Measurements from ENCODE around the gene GARRE1.

Gene GARRE1

GRCh38 chr19:34259367-34260095, 5.2 kb downstream of the GARRE1 start:
- in situ Hi-C loops (cut with MboI; ENCODE audit: low pct_unique_long_range_greater_than_20kb, low sequenced_read_pairs, unreplicated experiment), result no loop called here
- no peak for TF ChIP-seq CTCF (IDR thresholded peaks at IDR 0.05; ENCODE audit: extremely low read depth, insufficient read depth, missing control alignments)
- no peak for DNase-seq (ENCODE audit: low spot score)

DNA sequence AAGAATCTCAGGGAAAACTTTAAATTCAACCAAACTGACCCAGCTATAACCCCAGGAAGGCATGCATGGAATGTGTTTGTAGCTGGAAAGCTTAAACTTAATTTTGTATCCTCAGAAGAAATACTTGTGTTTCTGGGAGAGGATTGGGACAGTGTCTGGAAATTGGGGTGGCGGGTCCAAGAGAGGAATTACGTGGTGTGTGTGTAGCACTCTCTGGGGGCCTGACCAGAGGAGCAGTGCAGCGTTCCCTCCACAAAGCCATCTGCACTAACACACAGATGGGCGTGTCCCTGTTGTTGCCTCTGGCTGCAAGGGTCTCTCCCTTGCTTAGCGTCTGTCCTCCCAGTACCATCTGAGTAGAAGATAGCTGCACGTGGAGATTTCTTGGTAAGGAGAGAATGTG, 6.4 kb downstream of the GARRE1 start:
- no peak for TF ChIP-seq CTCF (IDR thresholded peaks at IDR 0.05; ENCODE audit: extremely low read depth, insufficient read depth, missing control alignments)
- DNase-seq (ENCODE audit: low spot score), result no peak
- in situ Hi-C loops (cut with MboI; ENCODE audit: low pct_unique_long_range_greater_than_20kb, low sequenced_read_pairs, unreplicated experiment), result no loop called here

DNA sequence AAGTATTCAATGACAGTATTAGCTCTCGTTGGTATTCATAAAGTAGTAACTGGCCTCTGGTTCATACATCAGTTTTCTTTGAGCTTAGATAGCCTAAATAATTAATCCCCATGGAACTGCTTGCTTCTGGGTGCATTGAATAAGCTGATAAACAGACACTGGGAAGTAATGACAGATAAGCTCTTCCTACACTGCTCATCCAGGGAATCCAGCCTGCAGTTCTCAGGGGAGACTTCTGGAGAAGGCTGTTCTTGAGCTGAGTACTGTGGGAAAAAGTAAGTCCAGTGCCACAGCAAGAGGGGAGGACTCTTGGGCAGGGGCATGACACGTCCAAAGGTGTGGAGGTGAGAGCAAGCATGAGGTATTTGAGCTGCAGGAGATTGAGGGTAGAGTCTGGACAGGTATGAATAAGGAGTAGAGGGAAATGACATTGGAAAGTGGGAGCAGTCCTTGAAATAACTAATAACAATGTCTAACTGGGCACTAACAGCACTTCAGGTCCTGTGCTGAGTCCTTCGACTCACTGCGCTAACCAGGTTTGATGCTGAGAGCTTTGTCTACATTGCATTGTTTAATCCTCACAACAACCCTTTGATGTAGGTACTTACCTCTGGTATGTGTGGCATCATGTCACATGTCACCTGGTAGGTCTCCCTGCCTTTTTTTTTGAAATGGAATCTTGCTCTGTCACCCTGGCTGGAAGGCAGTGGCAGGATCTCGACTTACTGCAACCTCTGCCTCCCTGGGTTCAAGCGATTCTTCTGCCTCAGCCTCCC, 7.2 kb downstream of the GARRE1 start:
- in situ Hi-C loops (cut with MboI; ENCODE audit: low pct_unique_long_range_greater_than_20kb, low sequenced_read_pairs, unreplicated experiment), result no loop called here
- no peak for TF ChIP-seq CTCF (IDR thresholded peaks at IDR 0.05; ENCODE audit: extremely low read depth, insufficient read depth, missing control alignments)
- no peak for DNase-seq (ENCODE audit: low spot score)

GRCh38 chr19:34263745-34264237, 9.4 kb downstream of the GARRE1 start:
- no peak for DNase-seq (ENCODE audit: low spot score)
- no peak for TF ChIP-seq CTCF (IDR thresholded peaks at IDR 0.05; ENCODE audit: extremely low read depth, insufficient read depth, missing control alignments)
- in situ Hi-C loops (cut with MboI; ENCODE audit: low pct_unique_long_range_greater_than_20kb, low sequenced_read_pairs, unreplicated experiment), result no loop called here

- no peak for DNase-seq (ENCODE audit: low spot score)
- TF ChIP-seq CTCF (IDR thresholded peaks at IDR 0.05; ENCODE audit: extremely low read depth, insufficient read depth, missing control alignments), result no peak
- in situ Hi-C loops (cut with MboI; ENCODE audit: low pct_unique_long_range_greater_than_20kb, low sequenced_read_pairs, unreplicated experiment), result no loop called here
Observed at GRCh38 chr19:34265221-34265650, 10.9 kb downstream of the GARRE1 start.

DNA sequence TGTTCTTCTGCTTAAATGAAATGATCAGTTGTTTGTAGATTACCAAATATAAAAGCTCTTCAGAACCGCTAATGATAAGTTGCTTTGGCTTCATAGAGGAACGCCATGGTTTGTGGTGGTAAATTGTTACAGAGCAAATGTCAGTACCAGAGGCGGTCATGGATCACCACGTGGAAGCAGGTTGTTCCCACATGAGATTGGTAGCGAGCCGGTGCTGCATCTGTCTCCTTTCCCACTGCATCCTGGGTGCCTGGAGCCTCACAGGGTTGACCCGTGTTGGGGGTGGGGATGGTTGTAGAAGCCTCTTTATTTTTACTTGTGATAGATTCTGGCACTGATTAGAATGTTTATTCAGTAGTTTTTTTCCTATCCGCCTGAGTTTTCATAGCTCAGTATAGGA, 14.7 kb downstream of the GARRE1 start:
- no peak for DNase-seq (ENCODE audit: low spot score)
- no peak for TF ChIP-seq CTCF (IDR thresholded peaks at IDR 0.05; ENCODE audit: extremely low read depth, insufficient read depth, missing control alignments)
- in situ Hi-C loops (cut with MboI; ENCODE audit: low pct_unique_long_range_greater_than_20kb, low sequenced_read_pairs, unreplicated experiment), result no loop called here

All from GM13977 (cell line).